ENCODE results near the gene CARD19. TPM values are rescaled to one million over a fixed set of nuclear protein-coding genes. Genes with fewer than 3 reads are reported as not detected.

CARD19 gene
- total and polyA plus RNA-seq, 9 of the 15 experiments (the other 6 are each of a cell fraction or from before 2014, with no cell fraction given), result 0.90 to 34.9 (median 14.6) TPM

GRCh38 chr9:93093127-93093876, 2.7 kb upstream of the CARD19 start:
- ChIA-PET POLR2A (interaction anchor here (0.7 kb wide), 1 partner anchor 68 kb away, joined by 3 read pairs; no protein-coding TSS in a partner anchor), CTCF (ENCODE audit: low intra/inter-chr PET ratio) (no interaction called here)
- Histone ChIP-seq H3K9me3 (replicated peaks; ENCODE audit: control insufficient read depth, insufficient read depth, low read depth, low read length) (no peaks in the 10 kb centered on the region; the same call in 1 of the 2 replicates), H3K27me3 (ENCODE audit: control insufficient read depth in 2 of 2, insufficient read depth in 2 of 2, low read length in 2 of 2) (no peaks in the 10 kb centered on the region), H3K36me3 (ENCODE audit: control insufficient read depth, insufficient read depth, low read length) (no peaks in the 10 kb centered on the region), H3K4me2 (ENCODE audit: insufficient read depth, low read length) (no peak overlapping the region), H3K79me2 (ENCODE audit: control insufficient read depth, insufficient read depth, low read length) (no peaks in the 10 kb centered on the region; the same call in 2 of the 3 replicates), H3K4me1 (replicated peaks in 1 of 2; ENCODE audit: control insufficient read depth in 2 of 2, insufficient read depth in 2 of 2, low read length in 2 of 2) (peaks cover 34 to 39% of the 10 kb centered on the region in 2 experiments), H3K4me3 (no peak overlapping the region), H3K9me1 (ENCODE audit: control insufficient read depth, insufficient read depth, low read length) (peaks cover 4% of the 10 kb centered on the region), H2AFZ (ENCODE audit: low read depth, low read length) (no peak overlapping the region), H3K9ac (ENCODE audit: insufficient read depth in 1 of 2, low read depth in 2 of 2, low read length in 2 of 2) (peak overlapping the region in 1 of 2 experiments; percentile 74; a peak in 1 of 4 replicates), H4K20me1 (replicated peaks; ENCODE audit: control insufficient read depth, insufficient read depth, low read length) (no peaks in the 10 kb centered on the region), H3K27ac (ENCODE audit: extremely low read depth, low read depth, low read length) (no peak overlapping the region)
- no TSS peak for BruUV-seq (replicated peaks)
- FAIRE-seq (peak; percentile 58), ATAC-seq (no peak), DNase-seq (ENCODE audit: extremely low read depth in 1 of 4, low spot score in 3 of 4) (peak in 2 of 4 experiments; percentile 25 to 63)
- in situ Hi-C loops (cut with MboI) (no loop called here), intact Hi-C loops (cut with micrococcal nuclease) (no loop called here)
- 46% methylated on average over 11 of the region's 11 CpGs for WGBS (ENCODE audit: insufficient coverage, low coverage, missing lambda C conversion rate)
- TF ChIP-seq ARID4B (CRISPR knock-in tag; IDR thresholded peaks at IDR 0.05) (0 out of 2 replicates have a peak, but pooled peaks have one; percentile 15), ADNP (tag; IDR thresholded peaks at IDR 0.05) (no peak), ZMIZ1 (IDR thresholded peaks at IDR 0.05; ENCODE audit: low read depth in 2 of 2, low read length in 2 of 2) (no peak), POLR2B (IDR thresholded peaks at IDR 0.05; ENCODE audit: low read depth, partially characterized antibody) (no peak), TEAD4 (IDR thresholded peaks at IDR 0.05; ENCODE audit: low read length) (peak; percentile 51), TEAD4 (CRISPR knock-in tag; IDR thresholded peaks at IDR 0.05; ENCODE audit: borderline replicate concordance) (no peak), POLR2AphosphoS5 (IDR thresholded peaks at IDR 0.05; ENCODE audit: control insufficient read depth, insufficient read depth, low read depth, low read length) (0 out of 2 replicates have a peak, but pooled peaks have one; percentile 19), TCF3 (CRISPR knock-in tag; IDR thresholded peaks at IDR 0.05) (peak; percentile 43; the same call in 1 of the 2 replicates), CBFA2T3 (IDR thresholded peaks at IDR 0.05) (peak; percentile 75), KLF16 (IDR thresholded peaks at IDR 0.05) (peak; percentile 50; the same call in 1 of the 2 replicates), PKNOX1 (IDR thresholded peaks at IDR 0.05) (peak; percentile 42)

Data from K562 (cell line).